Osteoblast (primary cell): ENCODE results near the gene TBX21. TPM values are rescaled to one million over a fixed set of nuclear protein-coding genes. Genes with fewer than 3 reads are reported as not detected.

Experiments
- DNase-seq: peaks from one replicate; pipeline ENCODE4 v3.0.0; 2011; ENCODE audit warnings: low spot score, mixed read lengths; ENCODE audit not compliant: insufficient read length; ENCODE audit errors: missing footprints
- H2AFZ ChIP-seq: 2 replicates; pipeline ENCODE4 v1.6.0; 2011; ENCODE audit warnings: mild to moderate bottlenecking, low read length
- H3K27ac ChIP-seq: 2 replicates; pipeline ENCODE4 v1.5.1; 2011; ENCODE audit warnings: mild to moderate bottlenecking, low read depth, low read length, moderate library complexity
- H3K27me3 ChIP-seq: 2 replicates; pipeline ENCODE4 v1.6.0; 2012; ENCODE audit warnings: mild to moderate bottlenecking, control low read depth, inconsistent platforms, low read length, moderate library complexity; ENCODE audit not compliant: insufficient read depth
- H3K36me3 ChIP-seq: 2 replicates; pipeline ENCODE4 v1.5.1; 2011; ENCODE audit warnings: mild to moderate bottlenecking, low read length, control low read depth, moderate library complexity; ENCODE audit not compliant: insufficient read depth
- H3K4me1 ChIP-seq: 2 replicates; pipeline ENCODE4 v1.5.1; 2011; ENCODE audit warnings: mild to moderate bottlenecking, low read length, control low read depth, moderate library complexity; ENCODE audit not compliant: insufficient read depth
- H3K4me2 ChIP-seq: 2 replicates; pipeline ENCODE4 v1.6.0; 2011; ENCODE audit warnings: mild to moderate bottlenecking, low read length; ENCODE audit not compliant: insufficient read depth
- H3K4me3 ChIP-seq: fragments of 200-600 bp; sonication (generic); 3 replicates; pipeline ENCODE4 v1.5.1; 2012; ENCODE audit warnings: mild to moderate bottlenecking, low read length, inconsistent platforms; ENCODE audit not compliant: insufficient read depth
- H3K79me2 ChIP-seq: 2 replicates; pipeline ENCODE4 v1.6.0; 2012; ENCODE audit warnings: mild to moderate bottlenecking, low read length, control low read depth, inconsistent platforms; ENCODE audit not compliant: insufficient read depth
- H3K9me3 ChIP-seq: 2 replicates; pipeline ENCODE4 v1.5.1; 2011; ENCODE audit warnings: low read depth, low read length, control low read depth
- H4K20me1 ChIP-seq: 2 replicates; pipeline ENCODE4 v1.6.0; 2012; ENCODE audit warnings: mild to moderate bottlenecking, low read length, control low read depth; ENCODE audit not compliant: insufficient read depth
- CTCF ChIP-seq: IDR thresholded peaks from 2 replicates; pipeline ENCODE4 v1.5.1; 2011; ENCODE audit warnings: mild to moderate bottlenecking, low read depth, low read length, moderate library complexity; ENCODE audit errors: extremely low read depth
- total RNA-seq: library from RNA; depleted of rRNA; stranded (reverse); fragments of >200 nt; gene quantifications from 2 replicates; pipeline ENCODE4 v1.2.3, GENCODE V29; 2012

The TBX21 gene
- total RNA-seq, 1 donor, result not detected

- Histone ChIP-seq H3K79me2 (no peaks in the 10 kb centered on the region), H3K4me2 (peak overlapping the region; percentile 76), H4K20me1 (peaks cover 19% of the 10 kb centered on the region), H3K9me3 (no peaks in the 10 kb centered on the region), H3K27ac (no peak overlapping the region), H3K36me3 (no peaks in the 10 kb centered on the region), H3K4me1 (peaks cover 44% of the 10 kb centered on the region), H2AFZ (no peak overlapping the region), H3K27me3 (peaks cover 88% of the 10 kb centered on the region), H3K4me3 (no peak overlapping the region)
- TF ChIP-seq CTCF, result no peak
- no peak for DNase-seq
Observed at GRCh38 chr17:47720196-47720595, 12.8 kb upstream of the TBX21 start.

GRCh38 chr17:47720754-47721533 lies 12.1 kb upstream of the TBX21 start:
- Histone ChIP-seq H3K4me2 (peak overlapping the region; percentile 16), H3K27me3 (peaks cover 86% of the 10 kb centered on the region), H3K4me1 (peaks cover 44% of the 10 kb centered on the region), H3K79me2 (no peaks in the 10 kb centered on the region), H3K27ac (no peak overlapping the region), H3K9me3 (no peaks in the 10 kb centered on the region), H3K4me3 (no peak overlapping the region), H2AFZ (no peak overlapping the region), H4K20me1 (peaks cover 19% of the 10 kb centered on the region), H3K36me3 (no peaks in the 10 kb centered on the region)
- no peak for DNase-seq
- no peak for TF ChIP-seq CTCF

- Histone ChIP-seq H3K27me3 (peaks cover 85% of the 10 kb centered on the region), H3K4me1 (peaks cover 44% of the 10 kb centered on the region), H3K79me2 (no peaks in the 10 kb centered on the region), H3K4me2 (no peak overlapping the region), H3K9me3 (no peaks in the 10 kb centered on the region), H4K20me1 (peaks cover 19% of the 10 kb centered on the region), H3K36me3 (no peaks in the 10 kb centered on the region), H2AFZ (no peak overlapping the region), H3K4me3 (no peak overlapping the region), H3K27ac (no peak overlapping the region)
- no peak for DNase-seq
- TF ChIP-seq CTCF, result no peak
Observed at GRCh38 chr17:47721725-47722124, 11.3 kb upstream of the TBX21 start.

- H4K20me1 ChIP-seq, result peaks cover 6% of the 10 kb centered on the region
- H3K79me2 ChIP-seq, result no peaks in the 10 kb centered on the region
- no peak overlapping the region for H3K27ac ChIP-seq
- no peaks in the 10 kb centered on the region for H3K36me3 ChIP-seq
- H2AFZ ChIP-seq, result no peak overlapping the region
- H3K4me1 ChIP-seq, result peaks cover 18% of the 10 kb centered on the region
- no peak for TF ChIP-seq CTCF
- H3K4me3 ChIP-seq, result no peak overlapping the region
- H3K27me3 ChIP-seq, result peaks cover 79% of the 10 kb centered on the region
- H3K9me3 ChIP-seq, result no peaks in the 10 kb centered on the region
- no peak overlapping the region for H3K4me2 ChIP-seq
- peak; percentile 56 for DNase-seq
Observed at GRCh38 chr17:47724705-47725104, 8.3 kb upstream of the TBX21 start.
